Mesenchymal stem cell (in vitro differentiated cells and primary cell): ENCODE results near the gene CYFIP2.

Source experiments
- DNase-seq: peaks from one replicate; pipeline ENCODE4 v3.0.0-alpha.2; 2013
- H2AFZ ChIP-seq: one replicate; pipeline ENCODE4 v1.6.1; 2013; ENCODE audit warnings: low read depth, mild to moderate bottlenecking, control low read depth, inconsistent platforms, low read length, moderate library complexity
- H2AK5ac ChIP-seq: 2 replicates; pipeline ENCODE4 v1.6.1; 2013; ENCODE audit warnings: low read length, moderate library complexity, mild to moderate bottlenecking, inconsistent platforms; ENCODE audit not compliant: severe bottlenecking
- H2BK120ac ChIP-seq: one replicate; pipeline ENCODE4 v1.6.1; 2013; ENCODE audit warnings: low read depth, mild to moderate bottlenecking, inconsistent platforms, low read length, moderate library complexity
- H2BK12ac ChIP-seq, 2 experiments: one replicate each; pipeline ENCODE4 v1.6.1; 2013; ENCODE audit warnings: inconsistent platforms in 2 of 2, low read length in 2 of 2, mild to moderate bottlenecking in 2 of 2, moderate library complexity in 2 of 2, control low read depth in 1 of 2
- H2BK15ac ChIP-seq: one replicate; pipeline ENCODE4 v1.6.1; 2013; ENCODE audit warnings: mild to moderate bottlenecking, low read depth, inconsistent platforms; ENCODE audit not compliant: poor library complexity, severe bottlenecking
- H2BK5ac ChIP-seq: 2 replicates; pipeline ENCODE4 v1.6.1; 2013; ENCODE audit warnings: low read depth, mild to moderate bottlenecking, low read length, control low read depth, inconsistent platforms; ENCODE audit not compliant: poor library complexity, severe bottlenecking
- H3K14ac ChIP-seq, 2 experiments: one replicate each; pipeline ENCODE4 v1.6.1; 2013; ENCODE audit warnings: inconsistent platforms in 2 of 2, low read length in 2 of 2, control low read depth in 1 of 2, mild to moderate bottlenecking in 1 of 2, moderate library complexity in 1 of 2
- H3K18ac ChIP-seq, 2 experiments: one replicate each; pipeline ENCODE4 v1.6.1; 2013; ENCODE audit warnings: inconsistent platforms in 2 of 2, low read length in 2 of 2, control low read depth in 1 of 2, low read depth in 1 of 2, mild to moderate bottlenecking in 1 of 2
- H3K23ac ChIP-seq, 2 experiments: one replicate each; pipeline ENCODE4 v1.6.1; 2013; ENCODE audit warnings: inconsistent platforms in 2 of 2, low read length in 2 of 2, mild to moderate bottlenecking in 2 of 2, moderate library complexity in 2 of 2, control low read depth in 1 of 2
- H3K27ac ChIP-seq: 2 replicates; pipeline ENCODE4 v1.5.1; 2013; ENCODE audit warnings: mild to moderate bottlenecking, moderate library complexity, low read length, control low read depth, inconsistent platforms; ENCODE audit not compliant: poor library complexity, severe bottlenecking
- H3K27me3 ChIP-seq, 2 experiments: 2 replicates each; pipeline versions ENCODE4 v1.6.1 to v1.7.0; 2013; ENCODE audit warnings: low read length in 2 of 2, mild to moderate bottlenecking in 2 of 2, moderate library complexity in 2 of 2, control low read depth in 1 of 2, inconsistent platforms in 1 of 2; ENCODE audit not compliant: control insufficient read depth in 1 of 2, insufficient read depth in 1 of 2
- H3K36me3 ChIP-seq, 2 experiments: 2 replicates each; pipeline versions ENCODE4 v1.6.1 to v1.7.0; 2013; ENCODE audit warnings: low read length in 2 of 2, control low read depth in 1 of 2, inconsistent platforms in 1 of 2, low read depth in 1 of 2, mild to moderate bottlenecking in 1 of 2; ENCODE audit not compliant: insufficient read depth in 2 of 2, control insufficient read depth in 1 of 2
- H3K4ac ChIP-seq, 2 experiments: one replicate each; pipeline ENCODE4 v1.6.1; 2013; ENCODE audit warnings: inconsistent platforms in 2 of 2, low read length in 2 of 2, mild to moderate bottlenecking in 2 of 2, moderate library complexity in 2 of 2, control low read depth in 1 of 2, low read depth in 1 of 2
- H3K4me1 ChIP-seq: 2 replicates; pipeline ENCODE4 v1.6.1; 2013; ENCODE audit warnings: low read depth, low read length, control low read depth; ENCODE audit not compliant: control insufficient read depth, insufficient read depth
- H3K4me2 ChIP-seq: 2 replicates; pipeline ENCODE4 v1.6.1; 2013; ENCODE audit warnings: low read length, mild to moderate bottlenecking, inconsistent platforms; ENCODE audit not compliant: poor library complexity, severe bottlenecking
- H3K4me3 ChIP-seq, 2 experiments: 2 replicates each; pipeline versions ENCODE4 v1.5.1 to v1.7.0; 2013; ENCODE audit warnings: low read length in 2 of 2, mild to moderate bottlenecking in 2 of 2, control low read depth in 1 of 2, low read depth in 1 of 2; ENCODE audit not compliant: insufficient read depth in 1 of 2
- H3K79me1 ChIP-seq: replicated peaks from 2 replicates; pipeline ENCODE4 v1.6.1; 2013; ENCODE audit warnings: mild to moderate bottlenecking, control low read depth, low read length, inconsistent platforms; ENCODE audit not compliant: poor library complexity, severe bottlenecking
- H3K9ac ChIP-seq: 2 replicates; pipeline ENCODE4 v1.7.0; 2013; ENCODE audit warnings: mild to moderate bottlenecking, low read length, moderate library complexity
- H3K9me3 ChIP-seq: 2 replicates; pipeline ENCODE4 v1.7.0; 2013; ENCODE audit warnings: mild to moderate bottlenecking, low read length; ENCODE audit not compliant: control insufficient read depth
- H4K8ac ChIP-seq: one replicate; pipeline ENCODE4 v1.6.1; 2013; ENCODE audit warnings: inconsistent platforms, mild to moderate bottlenecking, low read length, moderate library complexity
- H4K91ac ChIP-seq: one replicate; pipeline ENCODE4 v1.6.1; 2013; ENCODE audit warnings: mild to moderate bottlenecking, low read length, inconsistent platforms
- WGBS: methylation state at CpG from one replicate; pipeline ENCODE4 v1.1.7; 2013; ENCODE audit warnings: mixed read lengths; 5-methylcytosine and 5-hydroxymethylcytosine counted together

The CYFIP2 gene

DNA sequence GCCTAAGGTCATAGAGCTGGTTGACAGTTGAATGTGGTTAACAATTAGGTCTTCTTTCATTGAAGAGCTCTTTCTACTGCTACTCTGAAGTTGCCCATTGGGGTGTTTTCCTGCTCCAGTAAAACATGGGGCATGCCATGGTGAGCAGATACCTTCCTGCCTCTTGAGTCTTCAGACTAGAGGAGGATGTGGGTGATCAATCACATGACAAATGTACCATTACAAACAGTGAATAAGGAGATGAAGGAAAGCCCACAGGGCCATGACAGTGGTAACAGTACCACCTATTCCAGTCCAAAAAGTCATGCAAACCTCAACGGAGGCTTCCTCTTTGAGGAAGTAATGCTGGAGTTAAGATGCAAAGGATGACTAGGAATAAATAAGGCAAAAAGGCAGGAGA, 73.5 kb downstream of the CYFIP2 start:
- Histone ChIP-seq H3K36me3 (peaks cover 4 to 23% of the 10 kb centered on the region in 2 experiments), H4K8ac (no peak overlapping the region), H3K4ac (no peak overlapping the region), H2AFZ (no peak overlapping the region), H2BK120ac (no peak overlapping the region), H3K14ac (no peak overlapping the region), H3K18ac (no peak overlapping the region), H4K91ac (no peak overlapping the region), H2BK12ac (no peak overlapping the region), H2BK5ac (no peak overlapping the region), H3K9ac (no peak overlapping the region), H3K23ac (no peak overlapping the region), H3K79me1 (no peaks in the 10 kb centered on the region), H2AK5ac (no peak overlapping the region), H3K27ac (no peak overlapping the region), H3K27me3 (no peaks in the 10 kb centered on the region), H3K4me2 (no peak overlapping the region), H2BK15ac (no peak overlapping the region), H3K9me3 (no peaks in the 10 kb centered on the region), H3K4me1 (peaks cover 7% of the 10 kb centered on the region), H3K4me3 (no peak overlapping the region)
- WGBS, result 96% methylated on average over 1 of the region's 1 CpG
- no peak for DNase-seq

DNA sequence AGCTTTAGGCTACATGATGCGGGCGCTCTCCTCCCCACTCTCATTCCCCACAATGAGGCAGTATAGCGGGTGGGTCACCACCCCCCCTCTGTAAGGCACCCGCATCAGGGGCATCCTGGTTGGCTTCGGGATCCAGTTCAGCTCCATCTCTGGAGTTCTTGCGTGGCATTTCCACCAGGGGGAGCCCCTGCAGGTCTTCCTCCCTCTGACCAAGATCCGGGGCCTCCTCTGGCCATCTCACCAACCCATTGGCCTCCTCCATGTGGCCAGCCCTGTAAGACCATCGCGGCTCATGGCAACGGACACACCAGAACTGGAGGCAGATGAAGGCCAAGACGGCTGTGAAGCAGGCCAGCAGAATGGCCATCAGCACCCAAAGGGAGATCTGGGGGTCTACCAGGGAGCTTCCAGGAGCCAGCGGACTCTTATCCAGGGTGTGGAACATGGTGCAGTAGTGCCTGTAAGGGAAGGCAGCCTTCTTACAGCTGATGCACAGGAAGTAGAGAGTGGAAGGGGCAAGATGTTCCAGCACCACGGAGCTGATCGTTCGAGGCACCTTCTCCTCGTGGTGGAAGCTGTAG, 77.0 kb downstream of the CYFIP2 start:
- DNase-seq, result peak; percentile 30

DNA sequence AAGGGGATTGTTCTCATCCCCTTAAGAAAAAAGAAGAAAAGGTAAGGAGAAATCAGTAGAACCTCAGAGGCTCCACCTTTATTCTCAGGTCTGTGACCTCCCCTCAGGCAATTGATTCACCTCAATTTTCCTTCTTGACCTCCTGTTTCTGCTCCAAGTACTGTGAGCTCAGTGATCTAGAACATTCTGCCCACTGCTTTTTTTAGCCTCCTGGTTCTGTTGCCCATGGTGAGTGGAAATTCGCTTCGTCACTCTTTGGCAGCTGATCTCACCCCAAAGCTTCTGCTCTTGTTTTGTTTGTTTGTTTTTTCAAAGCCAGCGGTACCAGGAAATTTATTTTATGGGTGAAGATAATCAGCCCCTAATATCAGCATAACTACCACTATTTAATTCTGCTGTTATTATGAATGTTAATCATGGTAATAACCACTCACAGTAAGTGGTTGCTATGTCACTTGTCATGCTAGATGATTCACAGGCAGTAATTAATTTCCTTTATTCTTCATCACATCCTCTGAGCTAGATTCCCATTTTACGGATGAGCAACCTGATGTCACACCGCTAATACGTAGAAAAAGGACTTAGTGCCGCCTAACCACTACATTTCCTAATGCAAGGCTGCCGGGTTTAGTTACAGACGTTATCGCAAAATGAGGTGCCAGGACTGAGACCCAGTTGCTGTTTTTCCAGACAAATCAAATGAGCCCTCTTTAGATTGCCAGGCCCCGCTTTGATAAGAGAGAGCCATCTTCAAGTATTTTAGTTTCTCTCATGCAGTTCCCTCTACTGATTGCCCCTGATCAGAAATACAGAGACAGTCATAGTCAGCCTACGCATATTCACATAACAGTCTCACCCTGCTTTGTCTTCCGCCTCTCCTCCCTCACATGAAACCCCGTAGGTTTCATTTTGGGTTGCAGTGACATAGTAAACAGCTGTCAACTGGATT, 78.2 kb downstream of the CYFIP2 start:
- Histone ChIP-seq H3K27me3 (peaks cover 0 to 9% of the 10 kb centered on the region in 2 experiments), H3K18ac (no peak overlapping the region), H3K4ac (no peak overlapping the region), H4K91ac (no peak overlapping the region), H2BK15ac (no peak overlapping the region), H3K27ac (no peak overlapping the region), H3K9me3 (no peaks in the 10 kb centered on the region), H2BK5ac (no peak overlapping the region), H3K9ac (no peak overlapping the region), H2BK12ac (no peak overlapping the region), H3K79me1 (no peaks in the 10 kb centered on the region), H3K14ac (no peak overlapping the region), H3K23ac (no peak overlapping the region), H2BK120ac (no peak overlapping the region), H4K8ac (no peak overlapping the region), H2AFZ (no peak overlapping the region), H3K36me3 (peaks cover 4 to 23% of the 10 kb centered on the region in 2 experiments), H3K4me1 (no peaks in the 10 kb centered on the region), H3K4me2 (no peak overlapping the region), H2AK5ac (no peak overlapping the region), H3K4me3 (no peak overlapping the region)
- WGBS, result 93% methylated on average over 13 of the region's 14 CpGs
- no peak for DNase-seq

More for the DNA sequence above, 77.0 kb downstream of the CYFIP2 start:
- no peak overlapping the region for H2BK15ac ChIP-seq
- H3K4me3 ChIP-seq, result no peak overlapping the region
- no peaks in the 10 kb centered on the region for H3K4me1 ChIP-seq
- H3K4ac ChIP-seq, result no peak overlapping the region
- H2BK120ac ChIP-seq, result no peak overlapping the region
- no peak overlapping the region for H2BK12ac ChIP-seq
- no peak overlapping the region for H3K27ac ChIP-seq
- H3K9ac ChIP-seq, result no peak overlapping the region
- no peak overlapping the region for H4K91ac ChIP-seq
- WGBS, result 90% methylated on average over 16 of the region's 16 CpGs
- H3K9me3 ChIP-seq, result no peaks in the 10 kb centered on the region
- no peak overlapping the region for H4K8ac ChIP-seq
- H2BK5ac ChIP-seq, result no peak overlapping the region
- H2AK5ac ChIP-seq, result no peak overlapping the region
- no peak overlapping the region for H2AFZ ChIP-seq
- no peak overlapping the region for H3K4me2 ChIP-seq
- H3K27me3 ChIP-seq, result peaks cover 0 to 9% of the 10 kb centered on the region in 2 experiments
- H3K14ac ChIP-seq, result no peak overlapping the region
- peaks cover 4 to 26% of the 10 kb centered on the region in 2 experiments for H3K36me3 ChIP-seq
- H3K23ac ChIP-seq, result no peak overlapping the region
- no peaks in the 10 kb centered on the region for H3K79me1 ChIP-seq
- H3K18ac ChIP-seq, result no peak overlapping the region

DNA sequence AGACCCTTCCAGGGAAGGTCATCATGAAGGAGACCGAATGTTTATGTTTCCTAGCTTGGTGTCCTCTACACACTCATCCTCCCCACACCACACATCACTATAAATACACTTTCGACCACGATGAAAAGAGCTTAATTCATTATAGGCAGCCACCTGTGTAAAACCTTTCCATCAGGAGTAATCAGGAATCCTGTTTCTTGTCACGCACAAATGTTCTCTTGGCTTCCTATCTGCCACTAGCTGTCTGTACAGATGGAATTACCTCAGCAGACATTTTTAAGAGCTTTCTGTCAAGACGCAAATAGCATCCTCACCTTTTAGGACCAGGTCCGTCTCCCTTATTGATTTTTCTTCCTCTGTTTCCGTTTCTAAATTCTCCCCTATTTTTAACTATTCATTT, 79.1 kb downstream of the CYFIP2 start:
- H2BK5ac ChIP-seq, result no peak overlapping the region
- no peak overlapping the region for H3K23ac ChIP-seq
- H3K36me3 ChIP-seq, result peaks cover 4 to 20% of the 10 kb centered on the region in 2 experiments
- H3K4me1 ChIP-seq, result no peaks in the 10 kb centered on the region
- H3K4me3 ChIP-seq, result no peak overlapping the region
- no peak overlapping the region for H3K14ac ChIP-seq
- no peak for DNase-seq
- H4K91ac ChIP-seq, result no peak overlapping the region
- H3K9ac ChIP-seq, result no peak overlapping the region
- no peak overlapping the region for H2AFZ ChIP-seq
- no peak overlapping the region for H3K4me2 ChIP-seq
- peaks cover 0 to 9% of the 10 kb centered on the region in 2 experiments for H3K27me3 ChIP-seq
- no peak overlapping the region for H2BK120ac ChIP-seq
- no peak overlapping the region for H3K4ac ChIP-seq
- H2BK15ac ChIP-seq, result no peak overlapping the region
- H4K8ac ChIP-seq, result no peak overlapping the region
- H3K9me3 ChIP-seq, result no peaks in the 10 kb centered on the region
- 85% methylated on average over 7 of the region's 7 CpGs for WGBS
- no peak overlapping the region for H2BK12ac ChIP-seq
- H3K27ac ChIP-seq, result no peak overlapping the region
- no peak overlapping the region for H2AK5ac ChIP-seq
- H3K18ac ChIP-seq, result no peak overlapping the region
- no peaks in the 10 kb centered on the region for H3K79me1 ChIP-seq
